ENCODE data around the gene WNK2.

- TF ChIP-seq, protein P1, sequence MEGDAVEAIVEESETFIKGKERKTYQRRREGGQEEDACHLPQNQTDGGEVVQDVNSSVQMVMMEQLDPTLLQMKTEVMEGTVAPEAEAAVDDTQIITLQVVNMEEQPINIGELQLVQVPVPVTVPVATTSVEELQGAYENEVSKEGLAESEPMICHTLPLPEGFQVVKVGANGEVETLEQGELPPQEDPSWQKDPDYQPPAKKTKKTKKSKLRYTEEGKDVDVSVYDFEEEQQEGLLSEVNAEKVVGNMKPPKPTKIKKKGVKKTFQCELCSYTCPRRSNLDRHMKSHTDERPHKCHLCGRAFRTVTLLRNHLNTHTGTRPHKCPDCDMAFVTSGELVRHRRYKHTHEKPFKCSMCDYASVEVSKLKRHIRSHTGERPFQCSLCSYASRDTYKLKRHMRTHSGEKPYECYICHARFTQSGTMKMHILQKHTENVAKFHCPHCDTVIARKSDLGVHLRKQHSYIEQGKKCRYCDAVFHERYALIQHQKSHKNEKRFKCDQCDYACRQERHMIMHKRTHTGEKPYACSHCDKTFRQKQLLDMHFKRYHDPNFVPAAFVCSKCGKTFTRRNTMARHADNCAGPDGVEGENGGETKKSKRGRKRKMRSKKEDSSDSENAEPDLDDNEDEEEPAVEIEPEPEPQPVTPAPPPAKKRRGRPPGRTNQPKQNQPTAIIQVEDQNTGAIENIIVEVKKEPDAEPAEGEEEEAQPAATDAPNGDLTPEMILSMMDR (IDR thresholded peaks at IDR 0.05; ENCODE audit: extremely low read depth in 1 of 2, insufficient read depth in 1 of 2, low read depth in 1 of 2, low read length in 2 of 2) = no peak
- TF ChIP-seq POLR2A (IDR thresholded peaks at IDR 0.05; ENCODE audit: low read depth, low read length) (no peak), POLR2AphosphoS5 (IDR thresholded peaks at IDR 0.05; ENCODE audit: insufficient read depth, low read depth, low read length) (no peak), MAX (IDR thresholded peaks at IDR 0.05; ENCODE audit: insufficient read depth, insufficient read length) (no peak)
These were observed 20.6 kb downstream of the WNK2 start for GRCh38 chr9:93204470-93205043.

All from endothelial cell of umbilical vein (primary cell).